ENCODE measurements around the gene SAMD4A.

SAMD4A gene

DNA sequence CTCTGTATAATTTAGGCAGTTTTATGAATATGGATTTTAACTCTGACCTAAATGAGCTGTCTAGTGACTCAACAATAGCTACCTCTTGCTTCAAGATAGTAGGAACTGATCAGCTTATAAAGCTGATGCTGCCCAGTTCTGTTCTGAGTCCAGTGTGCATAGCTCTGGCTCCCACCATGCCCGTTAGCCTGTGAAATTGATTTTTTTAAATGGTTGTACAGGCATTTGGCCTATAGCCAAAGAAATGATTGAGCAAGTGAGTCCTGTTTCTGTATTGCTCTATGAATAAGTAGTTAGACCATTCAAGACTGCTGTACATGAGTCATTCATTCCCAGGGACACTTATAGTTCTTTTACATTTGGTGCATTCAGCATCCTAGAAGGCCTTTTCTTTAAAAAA, 36.4 kb downstream of the SAMD4A start:
- Histone ChIP-seq H3K4me3 (ENCODE audit: low read depth, low read length) (no peak overlapping the region), H3K9me3 (no peaks in the 10 kb centered on the region), H3K27me3 (peaks cover 8% of the 10 kb centered on the region), H3K4me1 (no peaks in the 10 kb centered on the region), H3K36me3 (no peaks in the 10 kb centered on the region)
- TF ChIP-seq, protein P1, sequence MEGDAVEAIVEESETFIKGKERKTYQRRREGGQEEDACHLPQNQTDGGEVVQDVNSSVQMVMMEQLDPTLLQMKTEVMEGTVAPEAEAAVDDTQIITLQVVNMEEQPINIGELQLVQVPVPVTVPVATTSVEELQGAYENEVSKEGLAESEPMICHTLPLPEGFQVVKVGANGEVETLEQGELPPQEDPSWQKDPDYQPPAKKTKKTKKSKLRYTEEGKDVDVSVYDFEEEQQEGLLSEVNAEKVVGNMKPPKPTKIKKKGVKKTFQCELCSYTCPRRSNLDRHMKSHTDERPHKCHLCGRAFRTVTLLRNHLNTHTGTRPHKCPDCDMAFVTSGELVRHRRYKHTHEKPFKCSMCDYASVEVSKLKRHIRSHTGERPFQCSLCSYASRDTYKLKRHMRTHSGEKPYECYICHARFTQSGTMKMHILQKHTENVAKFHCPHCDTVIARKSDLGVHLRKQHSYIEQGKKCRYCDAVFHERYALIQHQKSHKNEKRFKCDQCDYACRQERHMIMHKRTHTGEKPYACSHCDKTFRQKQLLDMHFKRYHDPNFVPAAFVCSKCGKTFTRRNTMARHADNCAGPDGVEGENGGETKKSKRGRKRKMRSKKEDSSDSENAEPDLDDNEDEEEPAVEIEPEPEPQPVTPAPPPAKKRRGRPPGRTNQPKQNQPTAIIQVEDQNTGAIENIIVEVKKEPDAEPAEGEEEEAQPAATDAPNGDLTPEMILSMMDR (IDR thresholded peaks at IDR 0.05; ENCODE audit: low read depth, low read length): no peak
- no peak for DNase-seq

DNA sequence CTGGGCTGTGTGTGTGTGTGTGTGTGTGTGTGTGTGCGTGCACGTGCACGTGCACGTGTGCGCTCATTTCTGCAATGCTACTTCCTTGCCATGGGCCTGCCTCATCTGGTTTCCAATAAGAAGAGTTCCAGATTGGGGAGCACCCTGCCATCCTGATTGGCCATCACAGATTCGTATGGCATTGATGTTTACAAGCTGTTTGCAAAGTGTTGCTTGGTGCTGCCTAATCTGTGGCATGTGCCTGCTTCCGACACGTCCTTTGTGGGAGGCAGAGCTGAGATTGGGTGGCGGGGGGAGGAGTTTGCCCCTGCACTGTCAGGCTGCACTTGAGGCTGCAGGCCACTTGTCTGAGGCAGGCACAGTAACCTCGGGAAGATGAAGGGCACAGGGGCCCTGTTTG, 39.2 kb downstream of the SAMD4A start:
- Histone ChIP-seq H3K4me3 (ENCODE audit: low read depth, low read length) (no peak overlapping the region), H3K27me3 (no peaks in the 10 kb centered on the region; the same call in 1 of the 2 replicates), H3K9me3 (no peaks in the 10 kb centered on the region), H3K36me3 (no peaks in the 10 kb centered on the region), H3K4me1 (no peaks in the 10 kb centered on the region)
- TF ChIP-seq, protein P1 (IDR thresholded peaks at IDR 0.05; ENCODE audit: low read depth, low read length): no peak
- no peak for DNase-seq

DNA sequence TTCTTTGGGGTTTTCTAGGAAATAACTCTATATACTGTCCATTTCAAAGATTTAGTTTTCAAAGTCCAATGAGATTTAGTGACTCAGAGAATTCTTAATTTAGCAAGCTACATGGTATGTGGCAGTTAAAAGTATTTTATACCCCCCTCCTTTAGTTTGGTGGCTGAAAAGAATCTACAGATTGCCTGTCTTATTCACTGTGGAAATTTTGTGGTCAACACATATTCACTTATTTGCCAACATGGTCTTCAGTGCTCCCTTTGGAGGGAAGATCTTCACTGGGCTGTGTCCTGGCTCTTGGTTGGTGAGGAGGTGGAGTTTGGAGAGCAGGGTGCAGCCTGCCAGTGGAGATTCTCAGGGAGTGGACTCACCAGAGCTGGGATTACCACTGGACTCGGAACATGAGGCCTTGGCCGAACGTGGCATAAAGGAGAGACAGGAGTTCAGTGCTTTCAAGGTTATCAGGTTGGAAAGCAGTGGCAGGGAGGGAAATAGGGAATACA, 39.8 kb downstream of the SAMD4A start:
- Histone ChIP-seq H3K4me1 (no peaks in the 10 kb centered on the region), H3K36me3 (no peaks in the 10 kb centered on the region), H3K4me3 (ENCODE audit: low read depth, low read length) (no peak overlapping the region), H3K9me3 (no peaks in the 10 kb centered on the region), H3K27me3 (no peaks in the 10 kb centered on the region)
- DNase-seq: no peak
- TF ChIP-seq, protein P1 (IDR thresholded peaks at IDR 0.05; ENCODE audit: low read depth, low read length): no peak

DNA sequence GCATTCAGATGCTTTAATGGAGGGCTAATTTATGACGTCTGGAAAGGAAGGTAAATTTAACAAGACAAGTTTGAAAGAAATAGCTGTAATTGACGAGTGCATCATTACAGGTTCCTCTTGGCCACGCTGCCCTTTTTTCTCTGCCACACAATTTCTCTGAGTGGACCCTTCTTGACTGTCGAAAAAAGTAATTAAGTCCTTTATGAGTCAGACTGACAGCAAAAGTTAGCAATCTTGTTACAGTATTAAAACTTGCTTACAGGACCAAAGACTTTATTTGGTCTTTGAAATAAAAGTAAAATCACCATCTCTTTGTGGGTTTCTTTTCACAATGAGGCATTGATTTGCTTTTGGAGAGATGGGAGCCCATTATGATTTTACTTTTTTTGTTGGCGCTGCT, 42.6 kb downstream of the SAMD4A start:
- H3K27me3 ChIP-seq: no peaks in the 10 kb centered on the region
- H3K36me3 ChIP-seq: no peaks in the 10 kb centered on the region
- DNase-seq: no peak
- H3K4me1 ChIP-seq: no peaks in the 10 kb centered on the region
- H3K9me3 ChIP-seq: no peaks in the 10 kb centered on the region
- TF ChIP-seq, protein P1 (IDR thresholded peaks at IDR 0.05; ENCODE audit: low read depth, low read length): no peak
- no peak overlapping the region for H3K4me3 ChIP-seq (ENCODE audit: low read depth, low read length)

DNA sequence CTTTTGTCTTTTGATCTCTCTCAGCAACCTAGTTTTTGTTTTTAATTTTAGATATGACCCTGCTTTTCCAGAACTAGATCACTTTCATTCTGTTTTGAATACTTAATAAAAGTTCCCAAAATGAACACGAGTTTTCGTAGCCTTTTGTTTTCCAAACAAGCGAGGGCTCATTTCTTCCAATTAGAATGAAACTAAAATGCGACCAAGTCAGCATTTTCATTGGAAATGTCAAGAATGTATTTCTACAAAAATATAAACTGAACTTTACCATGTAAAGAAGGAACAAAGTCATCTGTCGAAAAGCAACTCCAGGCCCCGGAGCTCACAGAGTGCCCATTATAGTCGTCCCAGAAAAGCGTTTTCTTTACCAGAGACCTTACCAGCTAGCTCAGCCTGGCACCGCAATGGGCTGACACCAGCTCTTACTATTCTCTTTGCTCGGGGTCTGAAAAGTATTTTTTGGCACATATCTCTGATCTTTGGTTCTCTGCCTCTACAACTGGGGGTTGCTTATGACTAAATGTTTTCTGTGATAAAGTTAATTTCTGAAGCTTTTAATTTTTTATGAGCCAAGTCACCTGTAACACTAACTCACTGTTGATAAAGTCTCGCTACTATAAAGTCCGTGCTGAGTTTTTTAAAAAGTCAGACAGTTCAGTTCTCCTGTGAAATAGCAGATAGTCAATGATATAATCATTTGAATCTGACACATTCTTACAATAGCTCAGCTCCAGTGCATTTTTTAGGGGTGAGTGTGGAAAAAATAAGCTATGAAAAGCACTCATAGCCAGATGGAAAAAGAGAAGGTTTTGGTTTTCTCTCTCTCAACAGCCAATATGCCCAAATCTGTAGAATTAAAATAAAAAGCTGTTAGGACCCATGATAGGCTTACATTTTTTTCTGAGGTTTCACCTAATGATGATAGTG, 43.4 kb downstream of the SAMD4A start:
- DNase-seq: no peak
- Histone ChIP-seq H3K4me3 (ENCODE audit: low read depth, low read length) (no peak overlapping the region), H3K9me3 (no peaks in the 10 kb centered on the region), H3K36me3 (no peaks in the 10 kb centered on the region), H3K27me3 (no peaks in the 10 kb centered on the region), H3K4me1 (no peaks in the 10 kb centered on the region)
- TF ChIP-seq, protein P1 (IDR thresholded peaks at IDR 0.05; ENCODE audit: low read depth, low read length): no peak

DNA sequence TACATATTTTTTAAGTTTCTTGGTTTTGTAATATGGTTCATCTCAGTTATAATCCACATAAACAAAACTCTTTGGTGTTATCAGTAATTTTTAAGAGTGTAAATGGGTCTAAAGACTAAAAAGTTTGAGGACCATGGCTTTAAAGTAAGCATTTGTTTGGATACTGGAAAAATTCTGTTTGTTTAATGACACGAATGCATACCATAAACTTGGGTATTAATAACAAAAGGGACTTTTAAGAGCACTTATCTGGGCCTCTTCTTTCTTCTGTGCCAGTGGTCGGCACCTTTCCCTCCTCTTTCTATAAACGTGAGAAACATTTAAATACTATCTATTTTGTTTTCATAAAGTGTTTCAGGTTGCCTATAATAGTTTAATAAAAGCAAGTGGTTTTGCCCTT, 47.4 kb downstream of the SAMD4A start:
- TF ChIP-seq, protein P1 (IDR thresholded peaks at IDR 0.05; ENCODE audit: low read depth, low read length): no peak
- Histone ChIP-seq H3K4me3 (ENCODE audit: low read depth, low read length) (no peak overlapping the region), H3K27me3 (no peaks in the 10 kb centered on the region), H3K36me3 (no peaks in the 10 kb centered on the region), H3K4me1 (no peaks in the 10 kb centered on the region), H3K9me3 (no peaks in the 10 kb centered on the region)
- no peak for DNase-seq
